Lung (tissue), 12 donors: ENCODE measurements around the gene STRADA. TPM values are rescaled to one million over a fixed set of nuclear protein-coding genes. Genes with fewer than 3 reads are reported as not detected.

Experiments
- ATAC-seq: fragments of 200-7000 bp; cut with Tn5 transposase; one replicate; pipeline ENCODE4 v1.9.1; 2020; ENCODE audit warnings: moderate number of reproducible peaks; ENCODE audit not compliant: insufficient read depth, low FRiP score
- DNase-seq, 3 donors: peaks; one replicate each; pipeline ENCODE4 v3.0.0-alpha.2; 2013 to 2017
- H3K27ac ChIP-seq, 2 donors: one replicate each; pipeline ENCODE4 v1.5.1; 2013; ENCODE audit warnings: mild to moderate bottlenecking in 2 of 2, moderate library complexity in 2 of 2, control low read depth in 1 of 2, inconsistent platforms in 1 of 2, low read depth in 1 of 2, low read length in 1 of 2
- H3K27me3 ChIP-seq, 3 donors: one replicate each; pipeline ENCODE4 v1.5.1; 2013; ENCODE audit warnings: low read length in 2 of 3; ENCODE audit not compliant: control insufficient read depth in 3 of 3, insufficient read depth in 3 of 3
- H3K36me3 ChIP-seq, 4 donors: one replicate each; pipeline ENCODE4 v1.5.1; 2013; ENCODE audit warnings: low read length in 4 of 4, mild to moderate bottlenecking in 1 of 4, moderate library complexity in 1 of 4; ENCODE audit not compliant: control insufficient read depth in 4 of 4, insufficient read depth in 4 of 4
- H3K4me1 ChIP-seq, 5 donors: one replicate each; pipeline ENCODE4 v1.5.1; 2013; ENCODE audit warnings: low read length in 5 of 5, mild to moderate bottlenecking in 2 of 5, moderate library complexity in 1 of 5; ENCODE audit not compliant: control insufficient read depth in 5 of 5, insufficient read depth in 5 of 5
- H3K4me3 ChIP-seq: one replicate; pipeline ENCODE4 v1.5.1; 2013; ENCODE audit warnings: mild to moderate bottlenecking, control low read depth, moderate library complexity
- H3K9ac ChIP-seq, 2 donors: one replicate each; pipeline ENCODE4 v1.5.1; 2013; ENCODE audit warnings: low read length in 2 of 2, control low read depth in 1 of 2; ENCODE audit not compliant: insufficient read depth in 1 of 2
- H3K9me3 ChIP-seq, 4 donors: one replicate each; pipeline ENCODE4 v1.5.1; 2013; ENCODE audit warnings: low read length in 3 of 4, mild to moderate bottlenecking in 1 of 4, moderate library complexity in 1 of 4; ENCODE audit not compliant: control insufficient read depth in 4 of 4, insufficient read depth in 3 of 4
- CTCF ChIP-seq: IDR thresholded peaks from 2 replicates; pipeline ENCODE4 v1.5.1; 2012; ENCODE audit warnings: mild to moderate bottlenecking; ENCODE audit errors: control extremely low read depth, extremely low read depth
- WGBS, 2 donors: extraction: QIAGEN DNeasy Blood & Tissue Kit; methylation state at CpG; one replicate each; pipeline ENCODE4 v1.1.7; 2013; 5-methylcytosine and 5-hydroxymethylcytosine counted together
- polyA plus RNA-seq, 2 donors: library from polyadenylated mRNA; stranded (reverse); fragments of 200-250 nt; gene quantifications; one replicate each; pipeline ENCODE4 v1.2.1, GENCODE V29; 2013
- total RNA-seq, 2 donors: library from RNA; depleted of rRNA in 1 of 2; stranded (reverse); fragments of >200 nt in 1 of 2; gene quantifications; one replicate each; pipeline ENCODE4 v1.2.1, GENCODE V29; 2014 to 2021
- donor health status: control.
- donor health status: control.
- donor health status: Bipolar disorder and iron deficiency.
- donor health status: healthy.
- donor health status: DM: yes; HTN: yes; CAD: no.

The STRADA gene
- total and polyA plus RNA-seq, 4 donors, result 20.7 to 48.8 (median 28.4) TPM

DNA sequence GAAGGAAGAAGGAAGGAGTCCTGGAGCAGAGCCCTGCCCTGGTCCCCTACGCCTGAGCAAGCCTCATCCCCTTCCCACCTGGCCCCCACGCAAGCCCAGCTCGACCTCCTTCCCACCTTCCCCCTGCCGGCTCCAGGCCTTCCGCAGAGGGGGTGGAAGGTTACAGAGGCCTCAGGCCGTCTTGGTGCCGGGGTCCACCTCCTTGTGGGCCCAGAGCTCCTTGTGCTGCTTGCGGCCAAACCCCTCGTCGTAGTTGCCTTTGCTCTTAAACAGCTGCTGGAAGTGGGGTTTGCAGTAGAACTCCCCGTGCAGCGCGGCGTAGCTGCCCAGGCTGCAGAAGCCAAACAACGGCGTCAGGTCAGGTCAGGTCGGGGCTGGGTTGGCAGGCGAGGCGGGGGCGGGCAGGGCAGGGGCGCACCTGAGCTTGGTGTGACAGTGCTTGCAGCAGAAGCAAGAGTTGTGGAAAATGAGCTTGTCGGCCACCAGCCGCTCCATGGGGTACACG is 43.2 kb downstream of the STRADA start:
- H3K4me3 ChIP-seq, result peak overlapping the region; percentile 11
- no peaks in the 10 kb centered on the region for H3K27me3 ChIP-seq
- H3K27ac ChIP-seq, result peak overlapping the region in 1 of 2 donors; percentile 58
- WGBS, 2 donors, result 9 to 29% methylated on average over 17 to 24 of the region's 24 CpGs
- H3K36me3 ChIP-seq, result peaks cover 0 to 17% (median 5%) of the 10 kb centered on the region in 4 donors
- no peak for TF ChIP-seq CTCF
- H3K4me1 ChIP-seq, result peaks cover 0 to 41% (median 8%) of the 10 kb centered on the region in 5 donors
- H3K9me3 ChIP-seq, result no peaks in the 10 kb centered on the region
- ATAC-seq (no peak), DNase-seq (no peak)
- H3K9ac ChIP-seq, result no peak overlapping the region

DNA sequence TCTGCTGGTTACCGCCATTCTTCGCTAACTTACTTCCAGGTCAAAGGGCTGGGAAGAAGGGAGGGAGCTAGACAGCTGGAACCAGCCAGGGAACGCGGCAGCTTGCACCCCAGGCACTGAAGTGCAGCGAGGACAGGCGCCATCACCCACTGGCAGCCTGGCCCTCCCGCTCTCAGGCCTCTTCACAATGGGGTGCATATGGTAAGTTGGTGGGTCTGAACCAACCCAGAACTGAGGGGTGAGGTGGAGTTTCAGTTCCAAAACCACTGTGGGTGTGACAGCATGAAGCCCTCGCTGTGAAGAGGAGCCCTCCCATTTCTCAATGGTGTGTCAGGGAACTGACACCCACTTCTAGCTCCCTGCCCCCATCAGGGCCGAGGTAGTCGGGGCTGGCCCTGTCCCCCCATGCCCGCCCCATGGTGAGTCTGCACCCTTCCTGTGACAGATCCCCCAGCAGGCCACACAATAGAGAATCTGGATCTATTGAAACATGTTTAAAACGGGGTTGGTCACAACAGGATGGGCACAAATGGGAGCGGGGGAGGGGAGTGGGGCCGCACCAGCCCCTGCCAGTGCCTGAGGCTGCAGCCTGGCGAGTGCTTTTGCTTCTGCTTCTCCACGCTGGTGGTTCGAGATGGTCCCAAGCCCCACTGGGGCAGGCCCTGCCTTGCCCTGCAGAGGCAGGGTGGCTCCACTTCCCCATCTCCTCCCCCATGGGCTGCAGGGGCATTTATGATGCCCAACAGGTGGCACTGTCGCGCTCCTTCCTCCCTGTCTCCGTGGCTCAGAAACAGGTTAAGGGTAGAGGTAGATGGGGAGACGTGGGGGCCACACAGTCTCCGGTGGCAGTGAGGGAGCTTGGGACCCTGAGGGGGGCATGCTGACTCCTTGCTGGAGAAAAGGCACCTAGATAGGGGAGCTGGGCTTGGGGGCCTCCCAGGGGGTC is 44.0 kb downstream of the STRADA start:
- no peak overlapping the region for H3K9ac ChIP-seq
- H3K9me3 ChIP-seq, result no peaks in the 10 kb centered on the region
- WGBS, 2 donors, result 46 to 55% methylated on average over 21 to 22 of the region's 22 CpGs
- DNase-seq (peak in 1 of 3 donors; percentile 38), ATAC-seq (peak; percentile 8)
- TF ChIP-seq CTCF, result peak; percentile 28
- H3K27me3 ChIP-seq, result no peaks in the 10 kb centered on the region
- peaks cover 0 to 15% (median 4%) of the 10 kb centered on the region in 4 donors for H3K36me3 ChIP-seq
- H3K4me3 ChIP-seq, result no peak overlapping the region
- H3K4me1 ChIP-seq, result peaks cover 0 to 36% (median 8%) of the 10 kb centered on the region in 5 donors
- peak overlapping the region in 1 of 2 donors; percentile 12 for H3K27ac ChIP-seq

- Histone ChIP-seq H3K4me3 (no peak overlapping the region), H3K9me3 (no peaks in the 10 kb centered on the region), H3K27ac (peak overlapping the region in 1 of 2 donors; percentile 12), H3K4me1 (peaks cover 0 to 30% (median 8%) of the 10 kb centered on the region in 5 donors), H3K36me3 (peaks cover 0 to 27% (median 13%) of the 10 kb centered on the region in 4 donors), H3K9ac (no peak overlapping the region), H3K27me3 (no peaks in the 10 kb centered on the region)
- ATAC-seq (no peak), DNase-seq (no peak)
- TF ChIP-seq CTCF, result no peak
- WGBS, 2 donors, result 46 to 49% methylated on average over 9 of the region's 9 CpGs
Observed at GRCh38 chr17:63696381-63696961, 45.1 kb downstream of the STRADA start.
